AG09309 (cell line): ENCODE measurements around the gene GDF7.

ENCODE experiments used
- DNase-seq: peaks from one replicate; pipeline ENCODE4 v3.0.0-alpha.2; 2010; ENCODE audit warnings: low read depth
- H3K4me3 ChIP-seq: 2 replicates; pipeline ENCODE4 v1.5.1; 2011; ENCODE audit warnings: mild to moderate bottlenecking, low read depth, low read length, moderate library complexity; ENCODE audit not compliant: control insufficient read depth
- TF ChIP-seq, protein P1 (sequence below): IDR thresholded peaks from 2 replicates; pipeline ENCODE4 v1.5.1; 2011; ENCODE audit warnings: mild to moderate bottlenecking, low read depth, low read length, inconsistent platforms; ENCODE audit not compliant: insufficient read depth, control insufficient read depth; ENCODE audit errors: missing control alignments

The GDF7 gene

DNA sequence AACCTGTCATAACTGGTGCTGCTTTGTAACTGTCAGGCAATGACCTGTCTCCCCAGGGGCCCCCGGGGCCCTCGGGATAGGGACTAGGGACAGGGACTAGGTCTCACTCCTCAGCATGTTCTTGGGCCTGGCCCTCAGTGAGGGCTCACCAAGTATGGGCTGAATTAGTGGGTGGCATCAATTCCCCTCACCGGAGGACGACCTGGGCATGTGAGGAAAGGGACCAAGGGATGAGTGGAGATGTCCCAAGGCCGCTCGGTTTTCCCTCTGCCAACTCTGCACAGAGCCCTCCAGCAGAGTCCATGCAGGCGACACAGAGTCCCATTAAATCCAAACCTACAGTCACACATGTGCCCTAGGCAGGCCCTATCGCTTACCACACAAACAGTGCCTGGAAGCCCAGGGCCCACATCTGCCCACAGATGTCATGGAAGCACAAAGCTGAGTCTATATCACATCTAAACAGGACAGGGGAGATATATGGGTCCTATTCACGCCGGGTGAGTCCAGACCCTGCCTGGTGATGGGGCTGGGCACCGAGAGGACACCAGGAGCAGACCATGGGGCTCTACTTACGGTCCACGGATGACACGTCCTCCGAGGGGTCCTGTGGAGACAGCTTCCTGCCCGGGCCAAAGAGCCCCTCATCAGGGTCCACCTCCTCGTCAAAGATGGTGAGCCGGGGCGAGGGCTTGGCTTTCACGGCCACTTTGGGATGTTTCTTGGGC is 42.6 kb upstream of the GDF7 start:
- no peak overlapping the region for H3K4me3 ChIP-seq
- DNase-seq = no peak
- TF ChIP-seq, protein P1, sequence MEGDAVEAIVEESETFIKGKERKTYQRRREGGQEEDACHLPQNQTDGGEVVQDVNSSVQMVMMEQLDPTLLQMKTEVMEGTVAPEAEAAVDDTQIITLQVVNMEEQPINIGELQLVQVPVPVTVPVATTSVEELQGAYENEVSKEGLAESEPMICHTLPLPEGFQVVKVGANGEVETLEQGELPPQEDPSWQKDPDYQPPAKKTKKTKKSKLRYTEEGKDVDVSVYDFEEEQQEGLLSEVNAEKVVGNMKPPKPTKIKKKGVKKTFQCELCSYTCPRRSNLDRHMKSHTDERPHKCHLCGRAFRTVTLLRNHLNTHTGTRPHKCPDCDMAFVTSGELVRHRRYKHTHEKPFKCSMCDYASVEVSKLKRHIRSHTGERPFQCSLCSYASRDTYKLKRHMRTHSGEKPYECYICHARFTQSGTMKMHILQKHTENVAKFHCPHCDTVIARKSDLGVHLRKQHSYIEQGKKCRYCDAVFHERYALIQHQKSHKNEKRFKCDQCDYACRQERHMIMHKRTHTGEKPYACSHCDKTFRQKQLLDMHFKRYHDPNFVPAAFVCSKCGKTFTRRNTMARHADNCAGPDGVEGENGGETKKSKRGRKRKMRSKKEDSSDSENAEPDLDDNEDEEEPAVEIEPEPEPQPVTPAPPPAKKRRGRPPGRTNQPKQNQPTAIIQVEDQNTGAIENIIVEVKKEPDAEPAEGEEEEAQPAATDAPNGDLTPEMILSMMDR = no peak

- no peak overlapping the region for H3K4me3 ChIP-seq
- TF ChIP-seq, protein P1 = no peak
- no peak for DNase-seq
Observed at GRCh38 chr2:20624884-20625485, 42.0 kb upstream of the GDF7 start.

DNA sequence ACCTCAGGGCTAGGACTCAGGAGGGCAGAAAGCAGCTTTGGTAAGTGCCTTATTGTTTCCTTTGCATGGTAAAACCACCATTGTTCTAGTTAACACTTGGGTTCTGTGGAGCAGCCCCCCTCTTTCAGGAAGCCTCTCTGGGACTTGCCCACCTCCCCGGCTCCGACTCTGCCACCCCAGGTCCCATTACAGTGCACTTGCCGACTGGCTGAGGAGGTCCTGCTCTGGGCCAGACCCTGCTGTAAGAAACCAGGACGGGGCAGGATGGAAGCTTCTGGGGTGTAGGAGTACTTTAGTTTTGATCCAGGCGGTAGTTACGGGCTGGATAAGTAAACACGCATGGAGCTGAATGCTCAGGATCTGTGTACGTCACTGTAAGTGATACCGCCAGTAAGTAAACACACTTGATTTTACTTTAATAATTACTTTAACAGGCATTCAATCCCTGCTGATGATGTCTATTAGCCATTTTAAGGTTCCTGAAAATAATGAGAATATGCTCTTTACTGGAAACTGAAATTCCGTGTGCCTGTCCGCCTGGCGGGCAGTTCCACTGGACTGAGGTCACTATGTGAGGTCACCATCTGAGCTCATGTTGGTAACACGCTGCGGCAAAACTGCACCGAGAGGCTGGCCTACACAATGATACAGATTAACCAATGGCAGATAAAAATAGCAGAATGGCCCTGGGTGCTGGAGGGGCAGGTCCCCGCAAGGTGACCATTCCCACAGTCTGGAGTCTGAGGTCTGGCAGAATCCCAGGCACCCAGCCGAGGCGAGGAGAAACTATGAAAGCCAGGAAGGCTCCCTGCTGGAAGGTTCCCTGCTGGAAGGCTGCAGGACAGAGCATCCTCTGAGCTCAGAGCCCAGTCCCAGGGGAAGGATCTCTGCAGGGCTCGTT is 41.2 kb upstream of the GDF7 start:
- TF ChIP-seq, protein P1 = no peak
- H3K4me3 ChIP-seq = no peak overlapping the region
- DNase-seq = no peak

DNA sequence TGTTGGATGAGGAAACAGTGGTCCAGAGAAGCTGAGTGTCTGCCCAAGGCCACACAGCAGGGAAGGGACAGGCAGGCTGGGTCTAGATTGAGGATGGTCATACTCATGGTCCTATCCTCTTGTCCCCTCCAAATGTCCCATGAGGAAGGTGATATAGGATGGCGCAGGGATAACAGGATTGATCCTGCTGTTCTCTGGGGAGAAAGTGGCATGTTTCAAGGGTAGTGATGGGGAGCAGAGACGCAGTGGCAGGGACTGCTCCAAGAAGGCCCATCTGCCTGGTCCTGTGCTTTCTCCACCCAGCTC is 40.6 kb upstream of the GDF7 start:
- TF ChIP-seq, protein P1 = no peak
- H3K4me3 ChIP-seq = no peak overlapping the region
- no peak for DNase-seq

- TF ChIP-seq, protein P1 = no peak
- no peak overlapping the region for H3K4me3 ChIP-seq
- DNase-seq = no peak
Observed at GRCh38 chr2:20626698-20627513, 40.0 kb upstream of the GDF7 start.

GRCh38 chr2:20627712-20628380 is 39.1 kb upstream of the GDF7 start:
- TF ChIP-seq, protein P1 = no peak
- no peak overlapping the region for H3K4me3 ChIP-seq
- DNase-seq = no peak
